Epithelial cell of prostate (primary cell): Measurements from ENCODE around the gene IL23R.
"Not testable (repeated sequence)": the region's sequence is repeated elsewhere in the genome, so short reads cannot be mapped to it uniquely, and the experiment has no call there.

Experiments used
- DNase-seq: peaks from one replicate; pipeline ENCODE4 v3.0.0-alpha.2; 2011; ENCODE audit warnings: low read depth, low spot score
- H3K27ac ChIP-seq: fragments of 450-650 bp; 2 replicates; pipeline ENCODE4 v1.5.1; 2017; ENCODE audit warnings: mild to moderate bottlenecking

The IL23R gene

GRCh38 chr1:67190942-67191341 is 24.7 kb downstream of the IL23R start:
- DNase-seq = no peak

GRCh38 chr1:67191668-67192520 is 25.6 kb downstream of the IL23R start:
- H3K27ac ChIP-seq = no peak overlapping the region
- no peak for DNase-seq

More at GRCh38 chr1:67190942-67191341, 24.7 kb downstream of the IL23R start:
- H3K27ac ChIP-seq = no peak overlapping the region

- no peak for DNase-seq
- no peak overlapping the region for H3K27ac ChIP-seq
These were observed 26.6 kb downstream of the IL23R start for GRCh38 chr1:67192902-67193301.

DNA sequence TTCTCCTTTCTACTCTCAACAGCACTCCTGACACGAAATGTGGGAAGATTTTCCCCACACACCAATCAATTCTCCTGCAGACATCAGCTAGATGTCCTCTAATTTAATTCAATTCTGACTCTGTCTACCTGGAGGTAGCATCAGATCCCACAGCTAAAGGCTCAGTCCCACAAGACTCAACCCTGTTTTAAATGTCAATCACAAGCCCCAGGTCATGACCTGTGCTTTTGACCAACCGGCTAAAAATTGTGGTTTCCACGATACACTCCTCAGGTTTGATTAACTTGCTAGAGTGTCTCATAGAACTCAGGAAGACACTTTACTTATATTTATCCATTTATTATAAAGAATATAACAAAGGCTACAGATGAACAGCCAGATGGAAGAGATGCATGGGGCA is 27.4 kb downstream of the IL23R start:
- no peak for DNase-seq
- no peak overlapping the region for H3K27ac ChIP-seq

- no peak for DNase-seq
- H3K27ac ChIP-seq = no peak overlapping the region
These were observed 28.1 kb downstream of the IL23R start for GRCh38 chr1:67194209-67194863.

GRCh38 chr1:67200755-67201154 is 34.5 kb downstream of the IL23R start:
- DNase-seq = no peak

GRCh38 chr1:67201891-67202290 is 35.6 kb downstream of the IL23R start:
- H3K27ac ChIP-seq = no peak overlapping the region
- DNase-seq = no peak

More at GRCh38 chr1:67200755-67201154, 34.5 kb downstream of the IL23R start:
- H3K27ac ChIP-seq = no peak overlapping the region

- DNase-seq = no peak
- H3K27ac ChIP-seq = no peak overlapping the region
These were observed 38.2 kb downstream of the IL23R start for GRCh38 chr1:67204298-67204980.

DNA sequence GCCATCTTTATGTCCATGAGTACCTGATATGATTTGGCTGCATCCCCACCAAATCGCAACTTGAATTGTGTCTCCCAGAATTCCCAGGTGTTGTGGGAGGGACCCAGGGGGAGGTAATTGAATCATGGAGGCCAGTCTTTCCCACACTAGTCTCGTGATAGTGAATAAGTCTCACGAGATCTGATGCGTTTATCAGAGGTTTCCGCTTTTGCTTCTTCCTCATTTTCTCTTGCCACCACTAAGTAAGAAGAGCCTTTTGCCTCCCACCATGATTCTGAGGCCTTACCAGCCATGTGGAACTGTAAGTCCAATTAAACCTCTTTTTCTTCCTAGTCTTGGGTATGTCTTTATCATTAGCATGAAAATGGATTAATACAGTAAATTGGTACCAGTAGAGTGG is 41.1 kb downstream of the IL23R start:
- not testable (repeated sequence) for DNase-seq, H3K27ac ChIP-seq

DNA sequence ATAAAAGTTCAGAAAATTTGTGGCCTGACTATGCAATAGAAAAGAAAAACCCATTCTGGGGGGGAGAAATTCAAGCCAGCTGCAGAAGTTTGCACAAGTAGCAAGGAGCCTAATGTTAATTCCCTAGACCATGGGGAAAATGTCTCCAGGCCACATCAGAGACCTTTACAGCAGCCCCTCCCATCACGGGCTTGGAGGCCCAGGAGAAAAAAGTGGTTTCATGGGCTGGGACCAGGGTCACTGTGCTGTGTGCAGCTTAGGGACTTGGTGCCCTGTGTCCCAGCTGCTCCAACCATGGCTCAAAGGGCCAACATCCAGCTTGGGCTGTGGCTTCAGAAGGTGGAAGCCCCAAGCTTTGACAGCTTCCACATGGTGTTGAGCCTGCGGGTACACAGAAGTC is 42.0 kb downstream of the IL23R start:
- DNase-seq = no peak
- no peak overlapping the region for H3K27ac ChIP-seq

- no peak overlapping the region for H3K27ac ChIP-seq
- DNase-seq = no peak
These were observed 43.3 kb downstream of the IL23R start for GRCh38 chr1:67209521-67209920.

GRCh38 chr1:67211589-67212563 is 45.6 kb downstream of the IL23R start:
- no peak for DNase-seq
- H3K27ac ChIP-seq = no peak overlapping the region

DNA sequence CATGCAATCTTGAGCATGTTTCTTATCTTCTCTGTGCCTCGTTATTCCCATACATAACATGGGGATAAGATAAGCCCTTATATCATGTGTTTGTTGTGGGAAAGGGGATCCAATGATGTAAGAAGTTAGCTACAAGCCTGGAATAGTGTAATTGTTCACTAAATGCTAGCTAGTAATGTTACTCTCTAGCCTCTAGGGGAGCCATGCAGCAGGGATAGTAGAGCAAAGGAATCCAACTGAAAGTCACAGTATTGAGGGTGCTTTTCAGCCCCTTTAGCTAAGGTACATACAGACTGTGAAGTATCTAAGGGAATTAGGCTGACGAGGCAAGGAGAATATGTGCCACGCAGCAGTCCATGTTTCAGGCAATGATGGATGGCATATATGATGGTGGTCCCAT is 46.9 kb downstream of the IL23R start:
- DNase-seq = no peak
- H3K27ac ChIP-seq = no peak overlapping the region

DNA sequence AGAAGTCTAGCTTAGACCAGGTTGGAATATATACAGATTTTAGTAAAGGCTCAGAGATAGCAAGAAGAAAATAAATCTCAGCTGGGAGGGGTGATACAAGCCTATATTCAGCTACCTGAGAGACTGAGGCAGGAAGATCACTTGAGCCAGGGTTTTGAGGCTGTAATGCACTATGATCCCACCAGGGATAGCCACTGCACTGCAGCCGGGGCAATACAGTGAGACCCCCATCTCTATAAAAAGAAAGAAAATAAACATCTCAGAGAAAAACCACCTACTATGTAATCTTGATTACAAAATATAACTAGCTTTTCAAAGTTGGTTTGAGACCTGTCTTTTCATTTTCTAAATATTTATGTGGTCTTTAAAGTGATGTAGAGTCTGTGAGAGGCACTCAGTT is 47.7 kb downstream of the IL23R start:
- no peak for DNase-seq
- H3K27ac ChIP-seq = no peak overlapping the region

GRCh38 chr1:67214420-67215174 is 48.3 kb downstream of the IL23R start:
- H3K27ac ChIP-seq = no peak overlapping the region
- no peak for DNase-seq

DNA sequence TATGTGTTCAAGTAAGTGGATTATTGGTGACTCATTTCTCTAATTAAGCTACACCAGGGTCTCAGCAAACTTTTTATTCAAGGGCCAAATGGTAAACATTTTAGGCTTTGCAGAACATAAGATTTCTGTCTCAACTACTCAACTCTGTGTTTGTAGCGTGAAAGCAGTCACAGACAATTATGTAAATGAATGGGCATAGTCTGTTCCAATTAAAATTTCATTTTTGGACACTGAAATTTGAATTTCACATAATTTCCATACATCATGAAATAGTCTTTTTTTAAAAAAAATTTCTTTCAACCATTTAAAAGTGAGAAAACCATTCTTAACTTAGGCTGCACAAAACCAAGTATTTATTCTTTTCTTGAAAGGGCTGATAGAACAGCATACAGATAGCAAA is 50.1 kb downstream of the IL23R start:
- no peak for DNase-seq
- H3K27ac ChIP-seq = no peak overlapping the region

GRCh38 chr1:67217417-67217816 is 51.2 kb downstream of the IL23R start:
- DNase-seq = no peak
- H3K27ac ChIP-seq = no peak overlapping the region

GRCh38 chr1:67217938-67218337 is 51.7 kb downstream of the IL23R start:
- no peak overlapping the region for H3K27ac ChIP-seq
- no peak for DNase-seq

DNA sequence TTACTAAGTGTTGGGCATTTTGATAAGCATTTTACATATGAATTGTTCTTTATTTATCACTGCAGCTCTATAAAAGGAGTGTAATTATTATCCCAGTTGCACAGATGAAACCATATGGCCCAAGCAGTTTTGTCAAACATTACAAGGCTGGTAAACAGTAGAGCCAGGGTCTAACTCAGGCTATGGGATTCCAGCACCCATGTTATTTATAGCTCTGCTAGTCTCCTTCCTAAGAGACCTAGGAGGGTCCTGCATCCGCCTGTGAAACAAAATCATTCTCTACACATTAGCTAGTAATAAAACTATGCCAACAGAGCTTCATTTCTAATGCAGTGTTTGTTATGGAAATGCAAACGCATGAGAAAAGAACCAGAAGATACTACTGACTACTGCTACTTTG is 58.6 kb downstream of the IL23R start:
- H3K27ac ChIP-seq = no peak overlapping the region
- DNase-seq = no peak
